GM12801 (cell line): ENCODE results near the gene MPDZ.

Source experiments
- CTCF ChIP-seq: IDR thresholded peaks from one replicate; pipeline ENCODE4 v1.5.1; 2011; ENCODE audit warnings: control low read depth; ENCODE audit not compliant: insufficient read length; ENCODE audit errors: extremely low read depth

Gene MPDZ

GRCh38 chr9:13292782-13293181, 13.3 kb upstream of the MPDZ start:
- TF ChIP-seq CTCF = no peak

- TF ChIP-seq CTCF = no peak
Observed at GRCh38 chr9:13292158-13292557, 12.7 kb upstream of the MPDZ start.

GRCh38 chr9:13291718-13292117, 12.2 kb upstream of the MPDZ start:
- no peak for TF ChIP-seq CTCF

GRCh38 chr9:13284011-13284410, 4.5 kb upstream of the MPDZ start:
- no peak for TF ChIP-seq CTCF

GRCh38 chr9:13282998-13283397, 3.5 kb upstream of the MPDZ start:
- no peak for TF ChIP-seq CTCF

- TF ChIP-seq CTCF = no peak
Observed at GRCh38 chr9:13281356-13282016, 2.0 kb upstream of the MPDZ start.

GRCh38 chr9:13278368-13279246, 885 bp downstream of the MPDZ start:
- TF ChIP-seq CTCF = no peak
